Motor neuron (in vitro differentiated cells): ENCODE results near the gene PRSS38. TPM values are rescaled to one million over a fixed set of nuclear protein-coding genes. Genes with fewer than 3 reads are reported as not detected.
A peak's percentile ranks its signal among the peaks of the same experiment; 100 is the strongest.

Experiments used
- ATAC-seq, 8 experiments: fragments of 200-7000 bp; cut with Tn5 transposase; replicated peaks in 6 of 8; 2 replicates each; pipeline ENCODE4 v1.8.0; 2021; ENCODE audit warnings: mild to moderate bottlenecking in 8 of 8, moderate library complexity in 8 of 8
- H3K27ac ChIP-seq, 2 donors: fragments of 250-450 bp; sonication (Bioruptor Pico); 2 replicates each; pipeline ENCODE4 v1.9.0; 2021; ENCODE audit warnings: antibody characterized with exemption in 2 of 2, mild to moderate bottlenecking in 2 of 2, moderate library complexity in 1 of 2
- H3K4me1 ChIP-seq, 2 donors: fragments of 250-450 bp; sonication (Bioruptor Pico); replicated peaks in 1 of 2; 2 replicates each; pipeline ENCODE4 v1.6.1; 2021; ENCODE audit warnings: antibody characterized with exemption in 2 of 2, mild to moderate bottlenecking in 2 of 2, moderate library complexity in 1 of 2
- H3K4me3 ChIP-seq, 5 donors: fragments of 250-450 bp; sonication (Bioruptor Pico); 2 replicates each; pipeline ENCODE4 v1.9.0; 2021; ENCODE audit warnings: antibody characterized with exemption in 5 of 5, mild to moderate bottlenecking in 5 of 5, moderate library complexity in 4 of 5
- WGBS, 10 experiments: fragments of 450-650 bp; shearing (Covaris generic); methylation state at CpG; one replicate each; pipeline ENCODE4 v1.0.0; 2022; 5-methylcytosine and 5-hydroxymethylcytosine counted together
- in situ Hi-C, 9 experiments: fragments of 400-800 bp; cut with MboI; loops; one replicate each; pipeline ENCODE4 v1.15.0; 2021; ENCODE audit warnings: low sequenced_read_pairs in 9 of 9, low pct_unique_long_range_greater_than_20kb in 2 of 9; ENCODE audit not compliant: unreplicated experiment in 9 of 9
- total RNA-seq, 8 experiments: library from RNA; unstranded; fragments of 300-600 nt; gene quantifications; 2 replicates each; pipeline versions ENCODE4 v1.2.3 to v1.2.4, GENCODE V29; 2022

Gene PRSS38
- total RNA-seq, 8 experiments from 2014 or later, result 0.17 TPM; not detected in 7

GRCh38 chr1:227797144-227797543 lies 18.3 kb upstream of the PRSS38 start:
- peaks cover 0 to 3% of the 10 kb centered on the region in 2 donors for H3K4me1 ChIP-seq
- no peak overlapping the region for H3K27ac ChIP-seq
- in situ Hi-C loops, result loop anchor here in 5 of 9 experiments (25.0 kb wide), 2 partner anchors 140 to 165 kb away; partner anchors contain the start of gene WNT9A (in 4 of the 5)
- H3K4me3 ChIP-seq, result no peak overlapping the region
- WGBS, 10 experiments, result 70 to 100% methylated on average over 1 to 3 of the region's 3 CpGs; no CpG with 5 or more reads in 8 of the 10 experiments
- ATAC-seq, result no peak

GRCh38 chr1:227797625-227798024 lies 17.9 kb upstream of the PRSS38 start:
- in situ Hi-C loops, result loop anchor here in 5 of 9 experiments (25.0 kb wide), 2 partner anchors 140 to 165 kb away; partner anchors contain the start of gene WNT9A (in 4 of the 5)
- 61 to 73% (median 65%) methylated on average over 1 to 3 of the region's 3 CpGs; no CpG with 5 or more reads in 2 of the 10 experiments for WGBS, 10 experiments

GRCh38 chr1:227798078-227798802 lies 17.2 kb upstream of the PRSS38 start:
- no peak overlapping the region for H3K27ac ChIP-seq
- no peak for ATAC-seq
- no peak overlapping the region for H3K4me3 ChIP-seq
- WGBS, 10 experiments, result 50 to 100% (median 77%) methylated on average over 1 to 15 of the region's 16 CpGs
- H3K4me1 ChIP-seq, result no peaks in the 10 kb centered on the region
- in situ Hi-C loops, result loop anchor here in 5 of 9 experiments (25.0 kb wide), 2 partner anchors 139 to 164 kb away; partner anchors contain the start of gene WNT9A (in 4 of the 5)

More at GRCh38 chr1:227797625-227798024, 17.9 kb upstream of the PRSS38 start:
- ATAC-seq, result no peak
- Histone ChIP-seq H3K4me1 (no peaks in the 10 kb centered on the region), H3K4me3 (no peak overlapping the region), H3K27ac (no peak overlapping the region)

GRCh38 chr1:227799756-227800155 lies 15.7 kb upstream of the PRSS38 start:
- Histone ChIP-seq H3K27ac (no peak overlapping the region), H3K4me3 (no peak overlapping the region), H3K4me1 (no peaks in the 10 kb centered on the region)
- no peak for ATAC-seq
- WGBS, 10 experiments, result 29 to 100% (median 56%) methylated on average over 1 of the region's 1 CpG
- in situ Hi-C loops, result loop anchor here in 5 of 9 experiments (25.0 kb wide), 2 partner anchors 138 to 163 kb away; partner anchors contain the start of gene WNT9A (in 4 of the 5)

DNA sequence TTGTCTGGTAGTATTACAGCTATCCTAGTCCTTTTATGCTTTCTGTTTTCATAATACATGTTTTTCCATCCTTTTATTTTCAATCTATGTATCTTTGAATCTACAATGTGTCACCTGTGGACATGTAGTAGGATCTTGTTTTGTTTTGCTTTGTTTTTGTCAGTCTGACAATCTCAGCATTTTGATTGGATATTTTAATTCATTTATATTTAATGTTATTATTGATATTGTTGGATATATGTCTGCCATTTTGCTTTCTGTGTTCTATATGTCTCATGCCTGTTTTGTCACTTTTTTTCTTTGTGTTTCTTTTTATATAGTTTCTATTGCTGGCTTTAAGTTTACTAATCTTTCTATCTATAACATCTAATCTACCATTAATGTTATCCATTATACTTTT lies 11.5 kb upstream of the PRSS38 start:
- no peak for ATAC-seq
- H3K4me1 ChIP-seq, result no peaks in the 10 kb centered on the region
- in situ Hi-C loops, result no loop called here
- no peak overlapping the region for H3K27ac ChIP-seq
- H3K4me3 ChIP-seq, result no peak overlapping the region

DNA sequence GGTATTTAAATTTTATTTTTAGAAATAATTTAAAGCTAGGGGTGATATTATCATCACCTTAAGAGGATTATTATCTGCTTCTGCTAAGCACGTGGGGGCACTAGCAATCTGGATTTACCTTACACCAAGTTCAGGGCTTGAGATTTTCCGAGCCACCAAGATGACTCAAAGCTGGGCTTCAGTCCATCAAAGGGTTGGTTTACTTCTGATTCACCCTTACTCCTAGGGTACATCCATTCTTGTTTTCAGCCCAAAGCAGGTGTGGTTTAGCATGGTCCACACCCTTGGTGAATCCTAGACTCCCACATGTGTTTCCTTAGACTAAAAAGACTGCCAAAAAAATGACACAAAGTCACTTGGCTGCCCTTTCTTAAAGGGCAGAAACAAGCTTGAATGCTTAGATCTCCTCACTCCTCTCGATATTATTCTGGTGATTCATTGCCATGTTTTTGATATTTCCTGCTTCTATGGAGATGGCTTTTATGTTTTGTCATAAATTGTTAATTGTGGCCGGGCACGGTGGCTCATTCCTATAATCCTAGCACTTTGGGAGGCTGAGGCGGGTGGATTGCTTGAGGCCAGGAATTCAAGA lies 9.8 kb upstream of the PRSS38 start:
- Histone ChIP-seq H3K4me3 (no peak overlapping the region), H3K4me1 (no peaks in the 10 kb centered on the region), H3K27ac (no peak overlapping the region)
- peak in 3 of 8 experiments; percentile 55 to 99 (median 96) for ATAC-seq
- in situ Hi-C loops, result no loop called here
- 0 to 95% (median 53%) methylated on average over 1 to 6 of the region's 6 CpGs for whole genome bisulfite sequencing, 10 experiments

DNA sequence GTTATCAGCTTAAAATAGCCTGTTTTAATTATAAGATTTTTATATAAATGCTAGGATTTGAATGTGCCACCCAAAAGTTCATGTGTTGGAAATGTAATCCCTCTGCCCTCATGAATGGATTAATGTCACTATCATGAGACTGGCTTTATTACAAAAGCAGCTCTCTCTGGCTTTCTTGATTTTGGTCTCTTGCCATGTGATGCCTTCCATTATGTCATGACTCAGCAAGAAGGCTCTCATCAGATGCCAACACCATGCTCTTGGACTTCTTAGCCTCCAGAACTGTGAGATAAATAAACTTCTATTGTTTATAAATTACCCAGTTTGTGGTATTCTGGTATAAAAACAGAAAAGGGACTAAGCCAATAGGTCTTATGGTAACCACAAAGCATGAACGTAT lies 6.9 kb upstream of the PRSS38 start:
- WGBS, 10 experiments, result 25 to 90% (median 73%) methylated on average over 1 of the region's 1 CpG; no CpG with 5 or more reads in 1 of the 10 experiments
- Histone ChIP-seq H3K4me3 (no peak overlapping the region), H3K27ac (no peak overlapping the region), H3K4me1 (no peaks in the 10 kb centered on the region)
- in situ Hi-C loops, result no loop called here
- no peak for ATAC-seq

DNA sequence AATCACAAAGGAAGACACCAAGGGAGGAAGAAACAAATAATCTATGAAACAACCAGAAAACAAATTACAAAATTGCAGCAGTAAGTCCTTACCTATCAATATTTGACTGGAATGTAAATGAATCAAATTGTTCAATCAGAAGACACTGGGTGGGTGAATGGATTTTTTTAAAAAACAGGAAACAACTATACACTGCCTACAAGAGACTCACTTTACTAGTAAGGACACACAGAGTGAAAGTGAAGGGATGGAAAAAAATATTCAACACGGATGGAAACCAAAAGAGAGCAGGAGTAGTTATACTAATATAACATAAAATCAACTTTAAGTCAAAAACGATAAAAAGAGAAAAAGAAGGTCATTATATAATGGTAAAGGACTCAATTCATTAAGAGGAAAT lies 6.4 kb upstream of the PRSS38 start:
- Histone ChIP-seq H3K4me3 (no peak overlapping the region), H3K27ac (no peak overlapping the region), H3K4me1 (no peaks in the 10 kb centered on the region)
- in situ Hi-C loops, result no loop called here
- ATAC-seq, result no peak
- 36 to 86% (median 74%) methylated on average over 1 to 2 of the region's 2 CpGs for WGBS, 10 experiments

DNA sequence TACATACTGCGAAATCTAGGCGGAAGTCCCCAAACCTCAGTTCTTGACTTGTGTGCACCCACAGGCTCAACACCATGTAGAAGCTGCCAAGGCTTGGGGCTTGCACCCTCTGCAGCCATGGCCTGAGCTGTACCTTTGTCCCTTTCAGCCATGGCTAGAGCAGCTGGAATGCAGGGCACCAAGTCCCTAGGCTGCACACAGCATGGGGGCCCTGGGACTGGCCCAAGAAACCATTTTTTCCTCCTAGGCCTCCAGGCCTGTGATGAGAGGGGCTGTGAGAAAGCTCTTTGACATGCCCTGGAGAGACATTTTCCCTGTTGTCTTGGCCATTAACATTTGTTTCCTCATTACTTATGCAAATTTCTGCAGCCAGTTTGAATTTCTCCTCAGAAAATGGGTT lies 1.5 kb upstream of the PRSS38 start:
- ATAC-seq, result no peak
- Histone ChIP-seq H3K27ac (no peak overlapping the region), H3K4me1 (no peaks in the 10 kb centered on the region), H3K4me3 (no peak overlapping the region)
- in situ Hi-C loops, result no loop called here
- 90 to 92% (median 92%) methylated on average over 2 of the region's 2 CpGs; no CpG with 5 or more reads in 7 of the 10 experiments for WGBS, 10 experiments

DNA sequence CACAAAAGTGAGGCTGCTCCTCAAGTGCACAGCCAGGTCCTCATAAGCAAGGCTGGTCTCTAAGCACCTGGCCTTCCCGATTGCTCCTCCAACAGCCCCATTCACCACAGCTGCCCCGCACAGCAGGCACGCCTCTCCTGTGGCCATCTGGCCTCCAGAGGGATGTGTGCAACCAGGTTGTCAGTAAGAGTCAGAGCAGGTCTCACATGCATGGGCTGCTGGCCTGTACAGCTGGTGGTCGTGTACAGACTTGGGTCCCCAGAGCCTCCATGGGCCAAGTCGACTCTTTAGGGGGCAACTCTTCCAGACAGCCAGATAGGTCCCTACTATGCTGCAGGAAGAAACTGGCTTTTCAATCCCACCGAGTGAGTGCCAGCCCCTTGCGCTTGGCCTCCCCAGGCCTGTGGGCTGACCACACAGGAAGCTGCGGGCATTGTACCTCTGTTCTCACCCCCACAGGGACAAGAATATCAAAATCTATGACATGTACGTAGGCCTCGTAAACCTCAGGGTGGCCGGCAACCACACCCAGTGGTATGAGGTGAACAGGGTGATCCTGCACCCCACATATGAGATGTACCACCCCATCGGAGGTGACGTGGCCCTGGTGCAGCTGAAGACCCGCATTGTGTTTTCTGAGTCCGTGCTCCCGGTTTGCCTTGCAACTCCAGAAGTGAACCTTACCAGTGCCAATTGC lies 1.4 kb downstream of the PRSS38 start:
- Histone ChIP-seq H3K27ac (no peak overlapping the region), H3K4me3 (no peak overlapping the region), H3K4me1 (no peaks in the 10 kb centered on the region)
- in situ Hi-C loops, result no loop called here
- WGBS, 10 experiments, result 40 to 97% (median 76%) methylated on average over 1 to 11 of the region's 16 CpGs; no CpG with 5 or more reads in 2 of the 10 experiments
- no peak for ATAC-seq

- H3K27ac ChIP-seq, result no peak overlapping the region
- WGBS, 10 experiments, result 45 to 86% (median 60%) methylated on average over 1 of the region's 1 CpG; no CpG with 5 or more reads in 2 of the 10 experiments
Observed at GRCh38 chr1:227823537-227823936, 8.1 kb downstream of the PRSS38 start.

DNA sequence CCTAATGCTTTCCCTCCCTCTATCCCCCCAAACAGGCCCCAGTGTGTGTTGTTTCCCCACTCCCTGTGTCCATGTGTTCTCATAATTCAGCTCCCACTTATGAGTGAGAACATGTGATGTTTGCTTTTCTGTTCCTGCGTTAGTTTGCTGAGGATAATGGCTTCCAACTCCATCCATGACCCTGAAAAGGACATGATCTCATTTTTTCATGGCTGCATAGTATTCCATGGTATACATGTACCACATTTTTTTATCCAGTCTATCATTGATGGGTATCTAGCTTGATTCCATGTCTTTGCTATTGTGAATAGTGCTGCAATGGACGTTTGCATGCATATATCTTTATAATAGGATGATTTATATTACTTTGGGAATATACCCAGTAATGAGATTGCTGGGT lies 8.7 kb downstream of the PRSS38 start:
- no peak overlapping the region for H3K27ac ChIP-seq

More at GRCh38 chr1:227823537-227823936, 8.1 kb downstream of the PRSS38 start:
- no peaks in the 10 kb centered on the region for H3K4me1 ChIP-seq
- no peak for ATAC-seq
- no peak overlapping the region for H3K4me3 ChIP-seq
- in situ Hi-C loops, result no loop called here

DNA sequence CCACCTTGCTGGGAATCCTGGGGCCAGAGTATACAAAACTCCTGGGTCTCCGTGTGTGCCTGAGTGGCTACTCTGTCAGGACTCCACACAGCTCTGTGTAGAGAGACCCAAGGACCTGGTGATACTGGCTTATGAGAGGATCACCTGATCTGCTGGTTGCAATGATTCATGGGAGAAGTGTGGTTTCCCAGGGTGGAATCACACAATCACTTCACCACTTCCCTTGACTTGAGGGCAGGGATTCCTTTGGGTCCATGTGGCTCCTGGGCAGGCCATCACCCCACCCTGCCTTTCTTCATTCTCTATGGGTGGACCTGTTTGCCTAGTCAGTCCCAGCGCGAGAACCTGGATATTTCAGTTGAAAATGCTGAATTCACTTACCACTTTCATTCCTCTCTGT lies 13.3 kb downstream of the PRSS38 start:
- H3K4me1 ChIP-seq, result no peaks in the 10 kb centered on the region
- no peak overlapping the region for H3K27ac ChIP-seq
- 10 to 100% (median 93%) methylated on average over 2 to 3 of the region's 3 CpGs; no CpG with 5 or more reads in 4 of the 10 experiments for WGBS, 10 experiments
- in situ Hi-C loops, result no loop called here
- ATAC-seq, result peak in 1 of 8 experiments; percentile 84
- H3K4me3 ChIP-seq, result no peak overlapping the region

More for the DNA sequence above, 8.7 kb downstream of the PRSS38 start:
- Histone ChIP-seq H3K4me1 (no peaks in the 10 kb centered on the region), H3K4me3 (no peak overlapping the region)
- ATAC-seq, result no peak
- in situ Hi-C loops, result no loop called here
- WGBS, 10 experiments, result 0 to 34% (median 17%) methylated on average over 1 to 2 of the region's 2 CpGs; no CpG with 5 or more reads in 3 of the 10 experiments
